Choroid plexus epithelial cell (primary cell): Measurements from ENCODE around the gene SLC10A1.
"Not testable (repeated sequence)": the region's sequence is repeated elsewhere in the genome, so short reads cannot be mapped to it uniquely, and the experiment has no call there.

ENCODE experiments used
- DNase-seq: peaks from one replicate; pipeline ENCODE4 v3.0.0-alpha.2; 2010; ENCODE audit warnings: low read depth
- H3K4me3 ChIP-seq: 2 replicates; pipeline ENCODE4 v1.5.1; 2011; ENCODE audit warnings: low read depth, mild to moderate bottlenecking, control low read depth, low read length, moderate library complexity
- CTCF ChIP-seq: conservative IDR thresholded peaks from 2 replicates; pipeline ENCODE4 v1.5.1; 2011; ENCODE audit warnings: low read depth, mild to moderate bottlenecking, control low read depth, inconsistent platforms, low read length, moderate library complexity

SLC10A1 gene

GRCh38 chr14:69753860-69754259 lies 43.2 kb downstream of the SLC10A1 start:
- DNase-seq = no peak
- H3K4me3 ChIP-seq = no peak overlapping the region
- TF ChIP-seq CTCF = no peak

- no peak overlapping the region for H3K4me3 ChIP-seq
- no peak for TF ChIP-seq CTCF
- DNase-seq = no peak
Observed at GRCh38 chr14:69752773-69753172, 44.3 kb downstream of the SLC10A1 start.

DNA sequence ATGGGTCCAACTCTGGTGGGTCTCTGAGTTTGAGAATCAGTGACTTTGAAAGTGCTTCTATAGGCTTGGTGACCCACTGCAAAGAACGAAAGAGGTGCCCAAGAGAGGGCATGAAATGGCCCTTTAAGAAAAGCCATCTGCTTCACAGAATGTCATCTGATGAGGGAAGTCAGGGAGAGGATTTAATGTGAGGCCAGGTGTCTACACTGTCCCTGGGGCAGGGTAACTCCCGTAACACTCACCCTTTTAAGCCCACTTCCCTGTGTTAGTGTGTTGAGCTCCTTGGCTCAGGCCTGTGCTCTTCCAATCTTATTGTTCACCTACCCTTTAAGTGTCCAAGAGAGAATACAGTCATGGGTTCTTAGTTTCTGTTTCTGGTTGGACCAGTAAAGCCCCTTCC lies 46.5 kb downstream of the SLC10A1 start:
- no peak overlapping the region for H3K4me3 ChIP-seq
- no peak for DNase-seq
- no peak for TF ChIP-seq CTCF

DNA sequence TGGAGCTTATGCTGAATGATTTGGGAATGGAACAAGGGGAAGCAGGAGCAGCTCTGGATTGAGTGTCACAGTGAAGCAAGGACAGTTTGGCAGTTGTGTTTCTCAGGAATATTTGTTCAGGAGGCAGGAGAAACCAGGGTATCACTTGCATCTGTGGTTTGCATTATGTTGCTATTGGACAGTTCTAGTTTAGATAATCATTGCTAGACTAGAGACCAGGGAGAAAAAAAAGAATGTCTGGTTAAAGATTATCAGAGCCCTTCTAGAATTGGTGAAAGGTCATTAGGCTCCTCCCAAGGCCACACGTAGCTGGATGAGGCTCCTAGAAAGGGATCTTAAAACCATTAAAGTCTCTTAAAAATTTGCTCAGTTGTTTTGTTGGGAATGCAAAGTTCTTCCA lies 47.1 kb downstream of the SLC10A1 start:
- no peak for DNase-seq
- no peak for TF ChIP-seq CTCF

GRCh38 chr14:69741055-69741454 lies 56.0 kb downstream of the SLC10A1 start:
- no peak for DNase-seq

More for the DNA sequence above, 47.1 kb downstream of the SLC10A1 start:
- H3K4me3 ChIP-seq = no peak overlapping the region

GRCh38 chr14:69736405-69736804 lies 60.6 kb downstream of the SLC10A1 start:
- H3K4me3 ChIP-seq, DNase-seq: not testable (repeated sequence)

More at GRCh38 chr14:69741055-69741454, 56.0 kb downstream of the SLC10A1 start:
- no peak for TF ChIP-seq CTCF
- no peak overlapping the region for H3K4me3 ChIP-seq

DNA sequence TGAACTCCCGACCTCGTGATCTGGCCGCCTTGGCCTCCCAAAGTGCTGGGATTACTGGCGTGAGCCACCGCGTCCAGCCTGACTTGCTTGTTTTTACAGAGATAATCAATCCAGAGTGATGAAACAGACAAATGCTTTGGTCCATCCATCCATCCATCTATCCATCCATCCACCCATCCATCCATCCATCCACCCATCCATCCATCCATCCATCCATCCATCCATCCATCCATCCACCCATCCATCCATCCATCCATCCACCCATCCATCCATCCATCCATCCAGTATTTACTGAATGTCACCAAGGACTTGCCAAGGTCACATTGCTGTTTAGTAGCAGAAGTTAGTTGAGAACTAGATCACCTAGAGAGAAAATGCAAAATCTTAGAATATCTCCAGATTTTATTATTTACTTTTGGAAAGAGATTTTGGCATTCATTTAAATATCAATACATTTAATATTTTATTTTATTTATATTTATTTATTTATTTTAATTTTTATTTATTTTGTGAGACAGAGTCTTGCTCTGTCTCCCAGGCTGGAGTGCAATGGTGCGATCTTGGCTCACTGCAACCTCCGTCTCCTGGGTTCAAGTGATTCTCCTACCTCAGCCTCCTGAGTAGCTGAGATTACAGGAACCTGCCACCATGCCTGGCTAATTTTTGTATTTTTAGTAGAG lies 65.0 kb downstream of the SLC10A1 start:
- not testable (repeated sequence) for DNase-seq, H3K4me3 ChIP-seq

DNA sequence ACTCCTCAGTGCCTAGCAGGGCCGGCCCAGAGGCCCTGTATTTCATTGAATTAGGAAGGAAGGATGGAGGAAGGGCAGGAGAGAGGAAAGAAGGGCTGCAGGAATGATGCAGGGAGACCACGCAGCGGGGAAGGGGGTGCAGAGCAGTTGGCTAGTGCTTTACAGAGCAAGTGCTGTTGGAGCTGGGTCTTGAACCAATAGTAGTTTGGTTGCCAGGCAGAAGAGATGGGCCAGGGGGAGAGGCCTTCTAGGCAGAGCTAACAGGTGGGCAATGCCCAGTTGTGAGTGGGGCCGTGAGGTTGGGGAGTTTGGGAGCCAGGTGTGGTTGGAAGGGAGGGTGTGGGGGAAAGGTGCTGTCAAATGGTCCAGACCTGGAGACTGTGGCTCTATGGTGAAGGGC lies 69.2 kb downstream of the SLC10A1 start:
- no peak for TF ChIP-seq CTCF
- DNase-seq = no peak

More for the DNA sequence above, 69.2 kb downstream of the SLC10A1 start:
- H3K4me3 ChIP-seq = no peak overlapping the region
